H1 (cell line): ENCODE data around the gene SLC25A30.

ENCODE experiments used
- CBX5 ChIP-seq: fragments of 300-800, 300-1000 bp; sonication (generic); IDR thresholded peaks from 2 replicates; pipeline ENCODE4 v1.7.1; 2016; ENCODE audit warnings: antibody characterized with exemption, low read length, low read depth
- CEBPB ChIP-seq: IDR thresholded peaks from 2 replicates; pipeline ENCODE4 v1.6.1; 2012; ENCODE audit warnings: low read depth, low read length
- CTCF ChIP-seq, 3 experiments: IDR thresholded peaks; 1 replicate in 2 of 3; 2 replicates in 1 of 3; pipeline versions ENCODE4 v1.5.1 to v1.6.1; 2011; ENCODE audit warnings: low read length in 3 of 3, mild to moderate bottlenecking in 3 of 3, inconsistent platforms in 2 of 3, low read depth in 1 of 3, moderate library complexity in 1 of 3; ENCODE audit not compliant: insufficient read depth in 1 of 3; ENCODE audit errors: control extremely low read depth in 1 of 3
- EGR1 ChIP-seq: IDR thresholded peaks from 2 replicates; pipeline ENCODE4 v1.6.1; 2011; ENCODE audit warnings: low read depth, low read length, borderline replicate concordance
- FOSL1 ChIP-seq: IDR thresholded peaks from 2 replicates; pipeline ENCODE4 v1.6.1; 2011; ENCODE audit warnings: mild to moderate bottlenecking, low read depth, low read length, moderate library complexity; ENCODE audit not compliant: insufficient read depth
- MAX ChIP-seq: IDR thresholded peaks from 2 replicates; pipeline ENCODE4 v1.6.1; 2012; ENCODE audit warnings: inconsistent platforms
- POLR2A ChIP-seq, 2 experiments: IDR thresholded peaks; 1 replicate in 1 of 2; 2 replicates in 1 of 2; pipeline ENCODE4 v1.6.1; 2011; ENCODE audit warnings: low read depth in 2 of 2, low read length in 2 of 2, mild to moderate bottlenecking in 2 of 2; ENCODE audit errors: control extremely low read depth in 1 of 2

- TF ChIP-seq CTCF (IDR thresholded peaks at IDR 0.05; ENCODE audit: control extremely low read depth in 1 of 3, insufficient read depth in 1 of 3, low read depth in 1 of 3, low read length in 3 of 3) (no peak), CEBPB (no peak), MAX (no peak), POLR2A (IDR thresholded peaks at IDR 0.05; ENCODE audit: control extremely low read depth in 1 of 2, low read depth in 2 of 2, low read length in 2 of 2) (no peak), FOSL1 (no peak), CBX5 (no peak), EGR1 (no peak)
Observed at GRCh38 chr13:45411221-45411620, 7.0 kb downstream of the SLC25A30 start.
